HG02642 (cell line): Measurements from ENCODE around the gene ZNF518B.
A peak's percentile ranks its signal among the peaks of the same experiment; 100 is the strongest.
"Not testable (repeated sequence)": the region's sequence is repeated elsewhere in the genome, so short reads cannot be mapped to it uniquely, and the experiment has no call there.

Experiments used
- ATAC-seq: cut with Tn5 transposase; IDR thresholded peaks from one replicate; pipeline ENCODE4 v1.9.1; 2021; ENCODE audit warnings: mild to moderate bottlenecking; ENCODE audit not compliant: unreplicated experiment, poor library complexity

The ZNF518B gene

GRCh38 chr4:10459305-10459704 is 2.1 kb upstream of the ZNF518B start:
- ATAC-seq = no peak

- ATAC-seq = no peak
Measured at GRCh38 chr4:10458177-10458576, 951 bp upstream of the ZNF518B start.

GRCh38 chr4:10456595-10457254 is 501 bp downstream of the ZNF518B start:
- ATAC-seq = peak; percentile 65

- ATAC-seq = no peak
Measured at GRCh38 chr4:10456260-10456594, 999 bp downstream of the ZNF518B start.

- ATAC-seq = no peak
Measured at GRCh38 chr4:10455133-10455532, 2.1 kb downstream of the ZNF518B start.

GRCh38 chr4:10454726-10455125 is 2.5 kb downstream of the ZNF518B start:
- ATAC-seq = no peak

- no peak for ATAC-seq
Measured at GRCh38 chr4:10454121-10454520, 3.1 kb downstream of the ZNF518B start.

GRCh38 chr4:10448991-10449390 is 8.2 kb downstream of the ZNF518B start:
- no peak for ATAC-seq

- no peak for ATAC-seq
Measured at GRCh38 chr4:10442976-10443375, 14.2 kb downstream of the ZNF518B start.

- ATAC-seq = no peak
Measured at GRCh38 chr4:10441512-10441911, 15.7 kb downstream of the ZNF518B start.

GRCh38 chr4:10438924-10439323 is 18.3 kb downstream of the ZNF518B start:
- no peak for ATAC-seq

- no peak for ATAC-seq
Measured at GRCh38 chr4:10437735-10438134, 19.5 kb downstream of the ZNF518B start.

- ATAC-seq = not testable (repeated sequence)
Measured at GRCh38 chr4:10427680-10428079, 29.5 kb downstream of the ZNF518B start.

GRCh38 chr4:10421344-10422055 is 35.7 kb downstream of the ZNF518B start:
- no peak for ATAC-seq

- no peak for ATAC-seq
Measured at GRCh38 chr4:10417740-10418139, 39.5 kb downstream of the ZNF518B start.

- no peak for ATAC-seq
Measured at GRCh38 chr4:10416441-10416840, 40.8 kb downstream of the ZNF518B start.

- ATAC-seq = peak; percentile 89
Measured at GRCh38 chr4:10413177-10413576, 44.0 kb downstream of the ZNF518B start.

GRCh38 chr4:10405672-10406071 is 51.6 kb downstream of the ZNF518B start:
- no peak for ATAC-seq

- no peak for ATAC-seq
Measured at GRCh38 chr4:10403633-10404445, 53.4 kb downstream of the ZNF518B start.

- no peak for ATAC-seq
Measured at GRCh38 chr4:10395971-10396580, 61.1 kb downstream of the ZNF518B start.
